Trophoblast cell (in vitro differentiated cells and primary cell): Measurements from ENCODE around the gene NEB.

Experiments used
- DNase-seq, 2 donors: peaks; one replicate each; pipeline ENCODE4 v3.0.0-alpha.2; 2016
- H2AFZ ChIP-seq: 2 replicates; pipeline ENCODE4 v1.6.1; 2013; ENCODE audit warnings: low read length, moderate library complexity, mild to moderate bottlenecking; ENCODE audit not compliant: insufficient read depth, poor library complexity
- H2AK5ac ChIP-seq: 2 replicates; pipeline ENCODE4 v1.6.1; 2013; ENCODE audit warnings: mild to moderate bottlenecking, low read length
- H2BK120ac ChIP-seq: 2 replicates; pipeline ENCODE4 v1.6.1; 2013; ENCODE audit warnings: low read length, mild to moderate bottlenecking, moderate library complexity; ENCODE audit not compliant: insufficient read depth, poor library complexity
- H2BK12ac ChIP-seq: 2 replicates; pipeline ENCODE4 v1.6.1; 2013; ENCODE audit warnings: mild to moderate bottlenecking, low read length, moderate library complexity
- H2BK5ac ChIP-seq: 2 replicates; pipeline ENCODE4 v1.6.1; 2013; ENCODE audit warnings: low read length, low read depth, moderate library complexity, mild to moderate bottlenecking; ENCODE audit not compliant: poor library complexity
- H3K14ac ChIP-seq: 2 replicates; pipeline ENCODE4 v1.6.1; 2013; ENCODE audit warnings: mild to moderate bottlenecking, low read length
- H3K18ac ChIP-seq: 2 replicates; pipeline ENCODE4 v1.6.1; 2013; ENCODE audit warnings: mild to moderate bottlenecking, low read length
- H3K23ac ChIP-seq: 2 replicates; pipeline ENCODE4 v1.6.1; 2013; ENCODE audit warnings: low read length
- H3K27ac ChIP-seq: 2 replicates; pipeline ENCODE4 v1.5.1; 2013; ENCODE audit warnings: low read depth, mild to moderate bottlenecking, inconsistent platforms, low read length, moderate library complexity
- H3K27me3 ChIP-seq: 2 replicates; pipeline ENCODE4 v1.6.1; 2013; ENCODE audit warnings: inconsistent platforms, mild to moderate bottlenecking, low read length, moderate library complexity; ENCODE audit not compliant: insufficient read depth
- H3K36me3 ChIP-seq, 2 experiments: 1 replicate in 1 of 2; 2 replicates in 1 of 2; pipeline ENCODE4 v1.6.1; 2013; ENCODE audit warnings: low read length in 2 of 2, mild to moderate bottlenecking in 2 of 2, moderate library complexity in 1 of 2; ENCODE audit not compliant: insufficient read depth in 2 of 2, control insufficient read depth in 1 of 2
- H3K4ac ChIP-seq: 2 replicates; pipeline ENCODE4 v1.6.1; 2013; ENCODE audit warnings: low read depth, mild to moderate bottlenecking, low read length, moderate library complexity
- H3K4me1 ChIP-seq, 2 experiments: 1 replicate in 1 of 2; 2 replicates in 1 of 2; pipeline ENCODE4 v1.6.1; 2013; ENCODE audit warnings: low read length in 2 of 2, mild to moderate bottlenecking in 2 of 2, moderate library complexity in 1 of 2; ENCODE audit not compliant: insufficient read depth in 2 of 2, control insufficient read depth in 1 of 2
- H3K4me2 ChIP-seq: 2 replicates; pipeline ENCODE4 v1.6.1; 2013; ENCODE audit warnings: inconsistent platforms, mild to moderate bottlenecking, low read length, moderate library complexity
- H3K4me3 ChIP-seq: 2 replicates; pipeline ENCODE4 v1.5.1; 2013; ENCODE audit warnings: mild to moderate bottlenecking, low read depth, low read length, inconsistent platforms
- H3K79me1 ChIP-seq: one replicate; pipeline ENCODE4 v1.6.1; 2013; ENCODE audit warnings: low read length
- H3K79me2 ChIP-seq: 2 replicates; pipeline ENCODE4 v1.6.1; 2013; ENCODE audit warnings: low read length, mild to moderate bottlenecking; ENCODE audit not compliant: control insufficient read depth, insufficient read depth, poor library complexity
- H3K9ac ChIP-seq: 2 replicates; pipeline ENCODE4 v1.6.1; 2013; ENCODE audit warnings: mild to moderate bottlenecking, low read length
- H3K9me3 ChIP-seq: 2 replicates; pipeline ENCODE4 v1.6.1; 2013; ENCODE audit warnings: low read depth, mild to moderate bottlenecking, control low read depth, inconsistent platforms, low read length; ENCODE audit not compliant: insufficient read depth
- H4K12ac ChIP-seq: 2 replicates; pipeline ENCODE4 v1.6.1; 2013; ENCODE audit warnings: low read depth, mild to moderate bottlenecking, low read length, moderate library complexity
- H4K8ac ChIP-seq: 2 replicates; pipeline ENCODE4 v1.6.1; 2013; ENCODE audit warnings: low read depth, mild to moderate bottlenecking, low read length, moderate library complexity
- H4K91ac ChIP-seq: one replicate; pipeline ENCODE4 v1.6.1; 2013; ENCODE audit warnings: low read depth, mild to moderate bottlenecking, low read length, moderate library complexity
- WGBS: extraction: QIAGEN DNeasy Blood & Tissue Kit; methylation state at CpG from one replicate; pipeline ENCODE4 v1.1.7; 2013; ENCODE audit warnings: missing lambda C conversion rate; ENCODE audit not compliant: insufficient read length, insufficient coverage; ENCODE audit errors: extremely low coverage; 5-methylcytosine and 5-hydroxymethylcytosine counted together

NEB gene

DNA sequence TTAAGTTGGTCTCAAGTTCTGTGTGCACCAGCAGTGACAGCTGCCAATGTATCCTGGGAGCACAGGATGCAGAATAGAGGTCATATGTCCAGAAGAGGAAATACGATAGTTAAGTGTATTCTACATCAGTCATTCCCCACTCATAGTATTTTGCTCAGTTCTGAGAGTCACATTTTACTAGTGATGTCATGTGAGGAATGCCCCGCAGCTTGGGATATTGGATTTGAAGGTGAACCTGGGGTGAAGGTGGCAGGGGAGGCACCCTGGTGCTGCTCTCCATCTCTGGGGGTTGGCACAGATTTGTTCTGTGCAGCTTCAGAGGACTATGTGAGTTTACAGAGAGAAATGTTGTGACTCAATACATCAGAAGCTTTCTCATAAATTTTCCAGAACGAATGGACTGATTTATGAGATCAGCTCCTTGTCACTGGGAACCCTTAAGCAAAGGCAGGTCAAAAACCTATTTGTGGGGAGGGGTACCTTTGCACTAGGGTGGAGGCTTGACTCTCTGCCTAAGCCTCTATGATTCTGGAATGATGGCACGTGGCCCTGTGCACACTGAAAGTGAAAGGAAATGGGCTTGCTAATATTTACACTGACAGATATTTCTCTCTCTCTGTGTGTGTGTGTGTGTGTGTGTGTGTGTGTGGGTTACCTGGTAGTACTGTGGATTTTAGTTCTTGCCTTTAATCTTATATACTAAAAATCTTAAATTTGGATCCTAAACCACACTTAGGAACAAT, 95.9 kb downstream of the NEB start:
- H3K79me2 ChIP-seq: no peaks in the 10 kb centered on the region
- no peak overlapping the region for H2BK120ac ChIP-seq
- H3K4me2 ChIP-seq: no peak overlapping the region
- H3K36me3 ChIP-seq: no peaks in the 10 kb centered on the region
- H2BK12ac ChIP-seq: no peak overlapping the region
- no peak for DNase-seq
- no peak overlapping the region for H2BK5ac ChIP-seq
- H3K23ac ChIP-seq: no peak overlapping the region
- H3K18ac ChIP-seq: no peak overlapping the region
- no peaks in the 10 kb centered on the region for H3K27me3 ChIP-seq
- no CpG with 5 or more reads among the region's 4 CpGs for WGBS
- H3K27ac ChIP-seq: no peak overlapping the region
- H3K4me1 ChIP-seq: no peaks in the 10 kb centered on the region
- H3K4me3 ChIP-seq: no peak overlapping the region
- H4K8ac ChIP-seq: no peak overlapping the region
- no peak overlapping the region for H2AK5ac ChIP-seq
- H3K14ac ChIP-seq: no peak overlapping the region
- no peaks in the 10 kb centered on the region for H3K79me1 ChIP-seq
- no peak overlapping the region for H2AFZ ChIP-seq
- no peak overlapping the region for H4K12ac ChIP-seq
- H4K91ac ChIP-seq: no peak overlapping the region
- no peaks in the 10 kb centered on the region for H3K9me3 ChIP-seq
- H3K9ac ChIP-seq: no peak overlapping the region
- no peak overlapping the region for H3K4ac ChIP-seq

DNA sequence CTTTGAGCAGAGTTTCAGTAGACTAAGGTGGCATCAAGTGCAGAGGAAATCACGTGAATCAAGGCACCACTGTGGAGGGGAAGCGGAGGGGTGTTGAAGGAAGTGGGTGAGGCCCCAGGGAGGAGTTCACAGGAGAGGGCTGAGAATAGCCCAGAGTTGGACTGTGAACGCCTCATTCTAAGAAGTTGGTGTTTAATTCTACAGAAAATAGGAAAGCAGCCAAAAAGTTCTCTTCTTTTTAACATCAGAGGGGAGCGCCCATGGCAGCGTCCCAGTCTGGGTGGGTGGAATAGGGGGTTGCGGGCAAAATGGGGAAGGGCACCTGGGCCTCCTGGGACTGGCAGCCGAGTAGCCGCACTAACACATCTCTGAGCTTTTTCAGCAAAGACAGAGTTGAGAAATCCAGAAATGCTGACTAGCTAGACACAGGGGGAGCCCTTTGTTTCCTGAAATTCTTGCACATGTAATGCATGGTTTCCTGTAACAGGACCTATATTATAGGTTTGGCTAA, 97.0 kb downstream of the NEB start:
- Histone ChIP-seq H3K14ac (no peak overlapping the region), H2AFZ (no peak overlapping the region)

DNA sequence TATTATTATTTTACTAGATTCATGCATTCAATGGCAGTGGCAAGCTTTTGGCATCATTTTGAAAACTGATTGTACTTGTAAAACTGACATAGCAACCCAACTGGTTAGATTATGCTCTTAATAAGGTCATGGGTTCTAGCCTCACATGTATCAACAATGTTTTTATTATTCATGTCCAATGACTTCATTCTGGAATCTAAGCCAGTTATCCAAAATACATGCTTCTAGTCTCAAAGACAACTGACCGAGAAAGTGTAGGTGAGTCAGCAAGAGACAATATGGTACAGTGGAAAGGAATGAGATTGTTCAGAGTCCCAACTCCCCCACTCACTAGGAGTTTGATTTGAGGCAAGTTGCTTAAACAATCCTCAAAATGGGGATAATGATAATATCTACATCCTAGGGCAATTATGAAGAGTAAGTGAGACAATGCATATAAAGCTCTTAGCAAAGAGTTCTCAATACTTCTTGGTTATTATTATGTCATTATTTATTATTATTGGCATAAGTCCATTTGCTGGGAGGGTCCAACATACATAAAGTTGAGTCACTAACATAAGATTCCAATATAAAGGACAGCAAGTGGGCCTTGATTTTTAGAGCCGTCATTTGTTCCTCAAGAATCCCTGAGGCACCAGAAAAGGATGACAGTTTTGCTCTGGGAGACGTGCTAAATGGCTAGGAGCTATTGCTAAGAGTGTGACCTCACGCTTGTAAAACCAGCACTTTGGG, 99.4 kb downstream of the NEB start:
- no peak overlapping the region for H2BK12ac ChIP-seq
- peak; percentile 19 to 53 for DNase-seq
- no peak overlapping the region for H3K4ac ChIP-seq
- no peak overlapping the region for H2BK120ac ChIP-seq
- H2AFZ ChIP-seq: no peak overlapping the region
- H3K79me1 ChIP-seq: no peaks in the 10 kb centered on the region
- no CpG with 5 or more reads among the region's 4 CpGs for WGBS
- no peaks in the 10 kb centered on the region for H3K4me1 ChIP-seq
- no peaks in the 10 kb centered on the region for H3K36me3 ChIP-seq
- H4K12ac ChIP-seq: no peak overlapping the region
- no peaks in the 10 kb centered on the region for H3K9me3 ChIP-seq
- no peak overlapping the region for H3K14ac ChIP-seq
- no peak overlapping the region for H3K4me3 ChIP-seq
- H2BK5ac ChIP-seq: no peak overlapping the region
- H3K18ac ChIP-seq: no peak overlapping the region
- no peak overlapping the region for H3K27ac ChIP-seq
- no peak overlapping the region for H3K4me2 ChIP-seq
- no peak overlapping the region for H3K9ac ChIP-seq
- H3K23ac ChIP-seq: no peak overlapping the region
- no peak overlapping the region for H2AK5ac ChIP-seq
- no peak overlapping the region for H4K91ac ChIP-seq
- H3K27me3 ChIP-seq: no peaks in the 10 kb centered on the region
- no peak overlapping the region for H4K8ac ChIP-seq
- no peaks in the 10 kb centered on the region for H3K79me2 ChIP-seq

More for the DNA sequence above, 97.0 kb downstream of the NEB start:
- Histone ChIP-seq H2BK5ac (no peak overlapping the region), H3K27ac (no peak overlapping the region), H3K79me1 (no peaks in the 10 kb centered on the region), H3K18ac (no peak overlapping the region), H3K23ac (no peak overlapping the region), H3K36me3 (no peaks in the 10 kb centered on the region), H3K4me3 (no peak overlapping the region), H4K8ac (no peak overlapping the region), H2BK12ac (peak overlapping the region; percentile 58), H3K4me1 (no peaks in the 10 kb centered on the region), H2AK5ac (no peak overlapping the region), H4K91ac (no peak overlapping the region), H3K79me2 (no peaks in the 10 kb centered on the region), H3K4ac (no peak overlapping the region), H3K9me3 (no peaks in the 10 kb centered on the region), H3K4me2 (no peak overlapping the region), H3K9ac (no peak overlapping the region), H3K27me3 (no peaks in the 10 kb centered on the region), H4K12ac (no peak overlapping the region), H2BK120ac (no peak overlapping the region)
- no peak for DNase-seq
- no CpG with 5 or more reads among the region's 8 CpGs for WGBS

DNA sequence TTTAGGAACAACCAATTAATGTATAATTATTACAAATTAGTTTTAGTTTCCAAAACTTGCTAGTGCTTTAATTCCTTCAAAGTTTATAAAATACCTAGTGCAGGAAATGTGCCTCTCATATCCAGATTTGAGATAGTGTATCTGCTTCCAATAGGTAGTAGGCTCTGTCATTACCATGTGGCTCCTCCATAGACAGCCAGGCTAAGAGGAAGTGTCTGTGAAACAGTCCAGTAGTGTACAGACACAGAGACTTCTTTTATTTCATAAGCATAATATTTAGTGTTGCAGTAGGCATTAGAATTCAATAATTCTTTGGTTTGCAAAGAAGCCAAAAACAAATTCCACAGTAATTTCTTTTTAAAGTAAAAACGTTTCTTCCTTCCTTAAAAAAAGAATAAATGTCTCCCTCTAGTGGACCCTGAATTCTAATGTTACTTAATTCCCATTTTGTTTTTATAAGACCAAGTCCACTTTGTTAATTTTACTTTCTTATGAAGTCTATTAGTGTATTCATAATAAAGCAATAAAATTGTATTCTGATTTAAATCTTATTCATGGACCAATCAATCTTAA, 101.2 kb downstream of the NEB start:
- no peak overlapping the region for H3K4me3 ChIP-seq
- no peaks in the 10 kb centered on the region for H3K27me3 ChIP-seq
- H3K36me3 ChIP-seq: no peaks in the 10 kb centered on the region
- no CpG with 5 or more reads among the region's 1 CpG for WGBS
- no peak overlapping the region for H3K23ac ChIP-seq
- H3K18ac ChIP-seq: no peak overlapping the region
- H2AFZ ChIP-seq: no peak overlapping the region
- H2BK120ac ChIP-seq: no peak overlapping the region
- no peak overlapping the region for H2BK12ac ChIP-seq
- no peak overlapping the region for H3K4me2 ChIP-seq
- no peak overlapping the region for H3K4ac ChIP-seq
- no peak overlapping the region for H3K14ac ChIP-seq
- no peaks in the 10 kb centered on the region for H3K9me3 ChIP-seq
- H3K9ac ChIP-seq: no peak overlapping the region
- H2BK5ac ChIP-seq: no peak overlapping the region
- no peaks in the 10 kb centered on the region for H3K79me2 ChIP-seq
- H3K4me1 ChIP-seq: no peaks in the 10 kb centered on the region
- H4K8ac ChIP-seq: no peak overlapping the region
- no peak overlapping the region for H3K27ac ChIP-seq
- H3K79me1 ChIP-seq: no peaks in the 10 kb centered on the region
- no peak overlapping the region for H2AK5ac ChIP-seq
- H4K91ac ChIP-seq: no peak overlapping the region
- H4K12ac ChIP-seq: no peak overlapping the region
- peak in 1 of 2 donors; percentile 47 for DNase-seq
